Mesendoderm (in vitro differentiated cells): ENCODE results near the gene TMEM132A.

Experiments used
- DNase-seq: peaks from one replicate; pipeline ENCODE4 v3.0.0; 2013
- H2AK5ac ChIP-seq: 2 replicates; pipeline ENCODE4 v1.6.1; 2013; ENCODE audit warnings: low read length, inconsistent platforms
- H2BK120ac ChIP-seq: 2 replicates; pipeline ENCODE4 v1.6.1; 2013; ENCODE audit warnings: low read depth, mild to moderate bottlenecking, low read length, moderate library complexity, mixed read lengths
- H2BK15ac ChIP-seq: replicated peaks from 2 replicates; pipeline ENCODE4 v1.6.1; 2013; ENCODE audit warnings: low read depth, mild to moderate bottlenecking, moderate library complexity
- H2BK5ac ChIP-seq: 2 replicates; pipeline ENCODE4 v1.6.1; 2013; ENCODE audit warnings: low read length, inconsistent platforms
- H3K18ac ChIP-seq: 2 replicates; pipeline ENCODE4 v1.6.1; 2013; ENCODE audit warnings: mild to moderate bottlenecking, low read length, mixed read lengths
- H3K23ac ChIP-seq: one replicate; pipeline ENCODE4 v1.6.1; 2013; ENCODE audit warnings: low read length
- H3K27ac ChIP-seq: 2 replicates; pipeline ENCODE4 v1.5.1; 2013; ENCODE audit warnings: low read depth, mild to moderate bottlenecking, inconsistent platforms, low read length, moderate library complexity
- H3K27me3 ChIP-seq: 2 replicates; pipeline ENCODE4 v1.6.1; 2013; ENCODE audit warnings: low read length, control low read depth, mild to moderate bottlenecking, inconsistent platforms; ENCODE audit not compliant: insufficient read depth, poor library complexity
- H3K36me3 ChIP-seq: 2 replicates; pipeline ENCODE4 v1.6.1; 2013; ENCODE audit warnings: low read length, inconsistent platforms; ENCODE audit not compliant: control insufficient read depth, insufficient read depth
- H3K4ac ChIP-seq: one replicate; pipeline ENCODE4 v1.6.1; 2013; ENCODE audit warnings: low read depth, mild to moderate bottlenecking, low read length, moderate library complexity
- H3K4me1 ChIP-seq: 2 replicates; pipeline ENCODE4 v1.6.1; 2013; ENCODE audit warnings: low read depth, low read length, inconsistent platforms; ENCODE audit not compliant: control insufficient read depth
- H3K4me2 ChIP-seq: 2 replicates; pipeline ENCODE4 v1.6.1; 2013; ENCODE audit warnings: low read length
- H3K4me3 ChIP-seq: 2 replicates; pipeline ENCODE4 v1.5.1; 2013; ENCODE audit warnings: mild to moderate bottlenecking, low read length
- H3K56ac ChIP-seq: one replicate; pipeline ENCODE4 v1.6.1; 2013; ENCODE audit warnings: low read length
- H3K79me1 ChIP-seq: 2 replicates; pipeline ENCODE4 v1.6.1; 2013; ENCODE audit warnings: low read length, inconsistent platforms
- H3K79me2 ChIP-seq: 2 replicates; pipeline ENCODE4 v1.6.1; 2013; ENCODE audit warnings: mild to moderate bottlenecking, low read length; ENCODE audit not compliant: control insufficient read depth, insufficient read depth
- H3K9ac ChIP-seq: 2 replicates; pipeline ENCODE4 v1.6.1; 2013; ENCODE audit warnings: low read length, inconsistent platforms
- H4K5ac ChIP-seq: one replicate; pipeline ENCODE4 v1.6.1; 2013; ENCODE audit warnings: low read length
- H4K8ac ChIP-seq: one replicate; pipeline ENCODE4 v1.6.1; 2013; ENCODE audit warnings: low read depth, mild to moderate bottlenecking, control low read depth, low read length, moderate library complexity
- WGBS: extraction: QIAGEN DNeasy Blood & Tissue Kit; methylation state at CpG from one replicate; pipeline ENCODE4 v1.1.7; 2013; ENCODE audit warnings: low lambda C conversion rate, missing lambda C conversion rate; ENCODE audit not compliant: insufficient coverage; ENCODE audit errors: extremely low coverage; 5-methylcytosine and 5-hydroxymethylcytosine counted together

The TMEM132A gene

GRCh38 chr11:60879104-60879503, 45.2 kb upstream of the TMEM132A start:
- H3K23ac ChIP-seq: no peak overlapping the region
- no peak overlapping the region for H3K27ac ChIP-seq
- no peaks in the 10 kb centered on the region for H3K79me2 ChIP-seq
- no peak overlapping the region for H2AK5ac ChIP-seq
- H3K4me1 ChIP-seq: no peaks in the 10 kb centered on the region
- H3K9ac ChIP-seq: no peak overlapping the region
- no peaks in the 10 kb centered on the region for H3K79me1 ChIP-seq
- no peak overlapping the region for H3K18ac ChIP-seq
- H3K4me3 ChIP-seq: no peak overlapping the region
- no peak overlapping the region for H2BK5ac ChIP-seq
- H3K56ac ChIP-seq: no peak overlapping the region
- no peak overlapping the region for H3K4ac ChIP-seq
- no peak for DNase-seq
- no CpG with 5 or more reads among the region's 1 CpG for WGBS
- no peak overlapping the region for H2BK120ac ChIP-seq
- H3K36me3 ChIP-seq: peaks cover 4% of the 10 kb centered on the region
- no peaks in the 10 kb centered on the region for H3K27me3 ChIP-seq
- no peak overlapping the region for H4K8ac ChIP-seq
- H4K5ac ChIP-seq: no peak overlapping the region
- no peak overlapping the region for H3K4me2 ChIP-seq
- no peak overlapping the region for H2BK15ac ChIP-seq

- H3K27me3 ChIP-seq: no peaks in the 10 kb centered on the region
- no peak overlapping the region for H3K4me3 ChIP-seq
- no peak for DNase-seq
- H3K23ac ChIP-seq: no peak overlapping the region
- no peak overlapping the region for H3K9ac ChIP-seq
- H3K18ac ChIP-seq: no peak overlapping the region
- WGBS: no CpG with 5 or more reads among the region's 5 CpGs
- no peak overlapping the region for H2BK120ac ChIP-seq
- no peak overlapping the region for H3K27ac ChIP-seq
- no peak overlapping the region for H4K8ac ChIP-seq
- H4K5ac ChIP-seq: no peak overlapping the region
- peaks cover 4% of the 10 kb centered on the region for H3K36me3 ChIP-seq
- H3K4ac ChIP-seq: no peak overlapping the region
- no peak overlapping the region for H3K4me2 ChIP-seq
- no peaks in the 10 kb centered on the region for H3K4me1 ChIP-seq
- no peak overlapping the region for H2AK5ac ChIP-seq
- H2BK5ac ChIP-seq: no peak overlapping the region
- no peaks in the 10 kb centered on the region for H3K79me2 ChIP-seq
- H3K79me1 ChIP-seq: no peaks in the 10 kb centered on the region
- H2BK15ac ChIP-seq: no peak overlapping the region
- no peak overlapping the region for H3K56ac ChIP-seq
Observed at GRCh38 chr11:60879971-60880588, 44.2 kb upstream of the TMEM132A start.

GRCh38 chr11:60880643-60881282, 43.5 kb upstream of the TMEM132A start:
- H3K4me2 ChIP-seq: no peak overlapping the region
- H3K4me3 ChIP-seq: no peak overlapping the region
- no peaks in the 10 kb centered on the region for H3K4me1 ChIP-seq
- no peak overlapping the region for H4K8ac ChIP-seq
- H3K79me2 ChIP-seq: no peaks in the 10 kb centered on the region
- WGBS: no CpG with 5 or more reads among the region's 8 CpGs
- H2AK5ac ChIP-seq: no peak overlapping the region
- H3K9ac ChIP-seq: no peak overlapping the region
- H3K79me1 ChIP-seq: no peaks in the 10 kb centered on the region
- peaks cover 4% of the 10 kb centered on the region for H3K36me3 ChIP-seq
- DNase-seq: no peak
- no peak overlapping the region for H2BK5ac ChIP-seq
- H3K27me3 ChIP-seq: no peaks in the 10 kb centered on the region
- no peak overlapping the region for H3K56ac ChIP-seq
- no peak overlapping the region for H3K18ac ChIP-seq
- H4K5ac ChIP-seq: no peak overlapping the region
- no peak overlapping the region for H3K27ac ChIP-seq
- H3K23ac ChIP-seq: no peak overlapping the region
- H3K4ac ChIP-seq: no peak overlapping the region
- no peak overlapping the region for H2BK15ac ChIP-seq
- H2BK120ac ChIP-seq: no peak overlapping the region

GRCh38 chr11:60887556-60887955, 36.7 kb upstream of the TMEM132A start:
- no peak overlapping the region for H3K4me2 ChIP-seq
- no peak overlapping the region for H3K9ac ChIP-seq
- H2AK5ac ChIP-seq: no peak overlapping the region
- no peak overlapping the region for H4K5ac ChIP-seq
- H3K27ac ChIP-seq: no peak overlapping the region
- H2BK15ac ChIP-seq: no peak overlapping the region
- H3K4ac ChIP-seq: no peak overlapping the region
- no peak overlapping the region for H3K4me3 ChIP-seq
- no peak overlapping the region for H3K18ac ChIP-seq
- H2BK5ac ChIP-seq: no peak overlapping the region
- no peak overlapping the region for H2BK120ac ChIP-seq
- no peak overlapping the region for H3K56ac ChIP-seq
- H3K27me3 ChIP-seq: no peaks in the 10 kb centered on the region
- H3K23ac ChIP-seq: no peak overlapping the region
- no peaks in the 10 kb centered on the region for H3K79me2 ChIP-seq
- H3K4me1 ChIP-seq: no peaks in the 10 kb centered on the region
- no CpG with 5 or more reads among the region's 5 CpGs for WGBS
- no peak overlapping the region for H4K8ac ChIP-seq
- H3K36me3 ChIP-seq: peaks cover 1% of the 10 kb centered on the region
- no peaks in the 10 kb centered on the region for H3K79me1 ChIP-seq
- DNase-seq: peak; percentile 72

- Histone ChIP-seq H4K8ac (no peak overlapping the region), H3K4ac (no peak overlapping the region), H3K4me3 (no peak overlapping the region), H3K4me1 (no peaks in the 10 kb centered on the region), H3K27ac (no peak overlapping the region), H2BK15ac (no peak overlapping the region), H2BK120ac (no peak overlapping the region), H3K4me2 (no peak overlapping the region), H2AK5ac (no peak overlapping the region), H2BK5ac (no peak overlapping the region), H3K9ac (no peak overlapping the region), H3K23ac (no peak overlapping the region), H3K56ac (no peak overlapping the region), H3K79me1 (no peaks in the 10 kb centered on the region), H3K79me2 (no peaks in the 10 kb centered on the region), H4K5ac (no peak overlapping the region), H3K36me3 (peaks cover 2% of the 10 kb centered on the region), H3K27me3 (no peaks in the 10 kb centered on the region), H3K18ac (no peak overlapping the region)
- DNase-seq: peak; percentile 16
- no CpG with 5 or more reads among the region's 6 CpGs for WGBS
Observed at GRCh38 chr11:60889869-60890311, 34.4 kb upstream of the TMEM132A start.

GRCh38 chr11:60890696-60891095, 33.6 kb upstream of the TMEM132A start:
- DNase-seq: no peak
- Histone ChIP-seq H3K4ac (no peak overlapping the region), H4K5ac (no peak overlapping the region), H3K18ac (no peak overlapping the region), H3K4me1 (no peaks in the 10 kb centered on the region), H3K79me1 (no peaks in the 10 kb centered on the region), H3K27me3 (no peaks in the 10 kb centered on the region), H2BK5ac (no peak overlapping the region), H2BK15ac (no peak overlapping the region), H2AK5ac (no peak overlapping the region), H3K36me3 (peaks cover 5% of the 10 kb centered on the region), H3K4me2 (no peak overlapping the region), H3K4me3 (no peak overlapping the region), H3K23ac (no peak overlapping the region), H3K27ac (no peak overlapping the region), H3K79me2 (no peaks in the 10 kb centered on the region), H4K8ac (no peak overlapping the region), H2BK120ac (no peak overlapping the region), H3K56ac (no peak overlapping the region), H3K9ac (no peak overlapping the region)
- no CpG with 5 or more reads among the region's 5 CpGs for WGBS
